Measurements from ENCODE around the gene CTNNBL1. TPM values are rescaled to one million over a fixed set of nuclear protein-coding genes. Genes with fewer than 3 reads are reported as not detected.

Gene CTNNBL1
- total and polyA plus RNA-seq, 11 donors: 22.6 to 68.9 (median 50.5) TPM

GRCh38 chr20:37801921-37802320 lies 108.1 kb downstream of the CTNNBL1 start:
- WGBS, 4 donors: 57 to 69% (median 63%) methylated on average over 2 of the region's 2 CpGs
- ATAC-seq (no peak), DNase-seq (no peak)
- H3K4me3 ChIP-seq: no peak overlapping the region
- H3K27ac ChIP-seq: no peak overlapping the region
- H3K4me1 ChIP-seq: peaks cover 0 to 31% (median 0%) of the 10 kb centered on the region in 12 donors
- no peaks in the 10 kb centered on the region for H3K9me3 ChIP-seq
- no peak for TF ChIP-seq CTCF (IDR thresholded peaks at IDR 0.05)
- TF ChIP-seq POLR2A (IDR thresholded peaks at IDR 0.05): no peak
- no peaks in the 10 kb centered on the region for H3K27me3 ChIP-seq
- H3K36me3 ChIP-seq: peaks cover 0 to 55% (median 44%) of the 10 kb centered on the region in 9 donors
- intact Hi-C loops (cut with DNase I): no loop called here

DNA sequence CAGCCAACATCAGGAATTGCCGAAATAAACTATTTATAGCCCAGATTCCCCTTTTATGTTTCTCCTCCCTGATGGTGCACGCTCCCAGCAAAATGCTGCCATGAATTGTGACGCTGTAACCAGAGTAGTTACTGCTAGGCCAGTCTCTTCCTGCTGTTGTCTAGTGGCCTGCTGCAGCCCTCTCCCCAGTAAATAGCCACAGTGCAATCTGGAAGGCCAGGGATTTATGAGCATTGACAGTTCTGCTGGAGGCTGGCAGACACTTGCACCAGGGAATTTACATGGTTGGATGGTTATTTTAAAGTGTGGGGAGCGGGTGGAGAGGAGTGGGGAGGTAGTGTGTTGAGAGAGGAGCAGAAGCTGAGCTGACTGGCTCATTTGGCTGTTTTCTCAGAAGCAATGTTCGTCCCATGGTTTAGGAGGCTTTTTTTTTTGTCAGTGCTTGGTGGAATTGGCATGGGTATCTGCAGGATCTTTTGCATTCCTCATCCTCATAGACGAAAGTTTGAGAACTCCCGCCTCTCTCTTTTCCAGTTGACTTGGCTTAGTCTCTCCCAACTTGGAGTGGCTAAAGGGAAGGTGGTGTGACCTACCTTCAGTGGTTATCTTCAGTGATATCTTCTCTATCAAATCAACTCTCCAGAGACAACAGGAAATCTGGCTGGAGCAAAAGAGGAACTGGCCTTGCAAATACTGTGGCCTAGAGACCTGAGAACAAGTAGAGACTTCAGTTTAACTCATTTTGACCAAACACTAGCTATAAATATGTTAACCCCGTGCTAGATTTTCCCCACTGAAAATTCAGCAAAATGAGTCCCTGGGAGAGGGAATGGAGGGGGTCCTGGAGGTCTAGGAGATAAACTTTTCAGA lies 109.8 kb downstream of the CTNNBL1 start:
- Histone ChIP-seq H3K9me3 (no peaks in the 10 kb centered on the region), H3K36me3 (peaks cover 0 to 47% (median 37%) of the 10 kb centered on the region in 9 donors), H3K4me3 (no peak overlapping the region), H3K27me3 (no peaks in the 10 kb centered on the region), H3K4me1 (peaks cover 0 to 31% (median 4%) of the 10 kb centered on the region in 12 donors), H3K27ac (no peak overlapping the region)
- intact Hi-C loops (cut with DNase I): no loop called here
- DNase-seq (no peak), ATAC-seq (no peak)
- 78 to 90% (median 88%) methylated on average over 8 of the region's 8 CpGs for WGBS, 4 donors
- TF ChIP-seq POLR2A (IDR thresholded peaks at IDR 0.05): no peak
- TF ChIP-seq CTCF (IDR thresholded peaks at IDR 0.05): no peak

- ATAC-seq: peak in 1 of 4 donors; percentile 18
These were observed 111.0 kb downstream of the CTNNBL1 start for GRCh38 chr20:37804584-37805566.

More at GRCh38 chr20:37804584-37805566, 111.0 kb downstream of the CTNNBL1 start:
- WGBS, 4 donors: 82 to 85% (median 83%) methylated on average over 16 of the region's 16 CpGs
- no peak for DNase-seq
- TF ChIP-seq POLR2A (IDR thresholded peaks at IDR 0.05) (no peak), CTCF (IDR thresholded peaks at IDR 0.05) (no peak)
- no peaks in the 10 kb centered on the region for H3K27me3 ChIP-seq
- H3K4me3 ChIP-seq: no peak overlapping the region
- H3K9me3 ChIP-seq: no peaks in the 10 kb centered on the region
- peaks cover 0 to 47% (median 27%) of the 10 kb centered on the region in 9 donors for H3K36me3 ChIP-seq
- H3K27ac ChIP-seq: no peak overlapping the region
- H3K4me1 ChIP-seq: peaks cover 0 to 31% (median 4%) of the 10 kb centered on the region in 12 donors
- intact Hi-C loops (cut with DNase I): no loop called here

All from heart left ventricle (tissue), 16 donors.